ENCODE results near the gene PKHD1.

Gene PKHD1

GRCh38 chr6:52045481-52045880 lies 41.9 kb downstream of the PKHD1 start:
- no peak for DNase-seq (ENCODE audit: low read depth)

- DNase-seq (ENCODE audit: low read depth), result no peak
Measured at GRCh38 chr6:52045033-52045432, 42.4 kb downstream of the PKHD1 start.

- DNase-seq (ENCODE audit: low read depth), result no peak
Measured at GRCh38 chr6:52042141-52042885, 45.1 kb downstream of the PKHD1 start.

GRCh38 chr6:52041134-52041533 lies 46.3 kb downstream of the PKHD1 start:
- no peak for DNase-seq (ENCODE audit: low read depth)

GRCh38 chr6:52027699-52028098 lies 59.7 kb downstream of the PKHD1 start:
- DNase-seq (ENCODE audit: low read depth), result no peak

GRCh38 chr6:52024451-52025068 lies 62.9 kb downstream of the PKHD1 start:
- no peak for DNase-seq (ENCODE audit: low read depth)

- DNase-seq (ENCODE audit: low read depth), result no peak
Measured at GRCh38 chr6:52022675-52023074, 64.7 kb downstream of the PKHD1 start.

GRCh38 chr6:52020945-52021570 lies 66.4 kb downstream of the PKHD1 start:
- peak; percentile 34 for DNase-seq (ENCODE audit: low read depth)

GRCh38 chr6:52019881-52020280 lies 67.5 kb downstream of the PKHD1 start:
- no peak for DNase-seq (ENCODE audit: low read depth)

- no peak for DNase-seq (ENCODE audit: low read depth)
Measured at GRCh38 chr6:52019092-52019491, 68.3 kb downstream of the PKHD1 start.

GRCh38 chr6:52016915-52017748 lies 70.3 kb downstream of the PKHD1 start:
- no peak for DNase-seq (ENCODE audit: low read depth)

GRCh38 chr6:52015953-52016352 lies 71.5 kb downstream of the PKHD1 start:
- DNase-seq (ENCODE audit: low read depth), result no peak

GRCh38 chr6:52014391-52014790 lies 73.0 kb downstream of the PKHD1 start:
- DNase-seq (ENCODE audit: low read depth), result no peak

- peak; percentile 5 for DNase-seq (ENCODE audit: low read depth)
Measured at GRCh38 chr6:52013035-52013434, 74.4 kb downstream of the PKHD1 start.

- DNase-seq (ENCODE audit: low read depth), result no peak
Measured at GRCh38 chr6:52012582-52012981, 74.8 kb downstream of the PKHD1 start.

- DNase-seq (ENCODE audit: low read depth), result no peak
Measured at GRCh38 chr6:52010806-52011205, 76.6 kb downstream of the PKHD1 start.

GRCh38 chr6:52010145-52010544 lies 77.3 kb downstream of the PKHD1 start:
- no peak for DNase-seq (ENCODE audit: low read depth)

- DNase-seq (ENCODE audit: low read depth), result no peak
Measured at GRCh38 chr6:52009466-52010140, 77.8 kb downstream of the PKHD1 start.

GRCh38 chr6:52000064-52000463 lies 87.3 kb downstream of the PKHD1 start:
- DNase-seq (ENCODE audit: low read depth), result no peak

GRCh38 chr6:51996296-51996947 lies 91.0 kb downstream of the PKHD1 start:
- DNase-seq (ENCODE audit: low read depth), result no peak

GRCh38 chr6:51995214-51995755 lies 92.1 kb downstream of the PKHD1 start:
- no peak for DNase-seq (ENCODE audit: low read depth)
